Keratinocyte (primary cell): ENCODE measurements around the gene SVOP.

Experiments used
- CTCF ChIP-seq, 3 experiments: IDR thresholded peaks in 1 of 3; conservative IDR thresholded peaks in 1 of 3; optimal IDR thresholded peaks in 1 of 3; 2 replicates in 2 of 3; 3 replicates in 1 of 3; pipeline versions ENCODE3 to v1.5.1; 2011; ENCODE audit warnings: low read length in 3 of 3, mild to moderate bottlenecking in 3 of 3, moderate library complexity in 2 of 3, control low read depth in 1 of 3, inconsistent platforms in 1 of 3; ENCODE audit not compliant: insufficient read depth in 2 of 3; ENCODE audit errors: extremely low read depth in 1 of 3
- EZH2 ChIP-seq: IDR thresholded peaks from one replicate; pipeline ENCODE4 v1.6.1; 2012; ENCODE audit warnings: inconsistent platforms, mild to moderate bottlenecking, low read length, moderate library complexity

GRCh38 chr12:108918960-108919642 is 101.8 kb downstream of the SVOP start:
- TF ChIP-seq EZH2 (no peak), CTCF (optimal IDR thresholded peaks at IDR 0.05 in 1 of 3, IDR thresholded peaks at IDR 0.05 in 1 of 3, conservative IDR thresholded peaks at IDR 0.05 in 1 of 3; ENCODE audit: extremely low read depth in 1 of 3, insufficient read depth in 2 of 3, low read length in 3 of 3) (no peak)
